ENCODE data around the gene TMEM88.
"Not testable (repeated sequence)": the region's sequence is repeated elsewhere in the genome, so short reads cannot be mapped to it uniquely, and the experiment has no call there.

TMEM88 gene

DNA sequence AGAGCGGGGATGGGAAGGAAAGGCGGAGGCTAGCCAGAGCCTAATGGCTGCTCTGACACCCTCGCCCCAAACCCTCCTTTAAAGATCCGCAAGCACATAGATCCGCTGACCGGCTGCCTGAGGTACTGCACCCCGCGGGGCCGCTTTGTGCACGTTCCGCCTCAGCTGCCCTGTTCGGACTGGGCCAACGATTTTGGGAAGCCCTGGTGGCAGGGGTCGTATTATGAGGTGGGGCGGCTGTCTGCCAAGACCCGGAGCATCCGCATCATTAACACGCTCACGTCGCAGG is 3.6 kb downstream of the TMEM88 start:
- H3K4me3 ChIP-seq (ENCODE audit: low read length): peak overlapping the region; percentile 52
- TF ChIP-seq, protein P1, sequence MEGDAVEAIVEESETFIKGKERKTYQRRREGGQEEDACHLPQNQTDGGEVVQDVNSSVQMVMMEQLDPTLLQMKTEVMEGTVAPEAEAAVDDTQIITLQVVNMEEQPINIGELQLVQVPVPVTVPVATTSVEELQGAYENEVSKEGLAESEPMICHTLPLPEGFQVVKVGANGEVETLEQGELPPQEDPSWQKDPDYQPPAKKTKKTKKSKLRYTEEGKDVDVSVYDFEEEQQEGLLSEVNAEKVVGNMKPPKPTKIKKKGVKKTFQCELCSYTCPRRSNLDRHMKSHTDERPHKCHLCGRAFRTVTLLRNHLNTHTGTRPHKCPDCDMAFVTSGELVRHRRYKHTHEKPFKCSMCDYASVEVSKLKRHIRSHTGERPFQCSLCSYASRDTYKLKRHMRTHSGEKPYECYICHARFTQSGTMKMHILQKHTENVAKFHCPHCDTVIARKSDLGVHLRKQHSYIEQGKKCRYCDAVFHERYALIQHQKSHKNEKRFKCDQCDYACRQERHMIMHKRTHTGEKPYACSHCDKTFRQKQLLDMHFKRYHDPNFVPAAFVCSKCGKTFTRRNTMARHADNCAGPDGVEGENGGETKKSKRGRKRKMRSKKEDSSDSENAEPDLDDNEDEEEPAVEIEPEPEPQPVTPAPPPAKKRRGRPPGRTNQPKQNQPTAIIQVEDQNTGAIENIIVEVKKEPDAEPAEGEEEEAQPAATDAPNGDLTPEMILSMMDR (conservative IDR thresholded peaks at IDR 0.05; ENCODE audit: low read depth, low read length): peak; percentile 46
- DNase-seq (ENCODE audit: low read depth): no peak

DNA sequence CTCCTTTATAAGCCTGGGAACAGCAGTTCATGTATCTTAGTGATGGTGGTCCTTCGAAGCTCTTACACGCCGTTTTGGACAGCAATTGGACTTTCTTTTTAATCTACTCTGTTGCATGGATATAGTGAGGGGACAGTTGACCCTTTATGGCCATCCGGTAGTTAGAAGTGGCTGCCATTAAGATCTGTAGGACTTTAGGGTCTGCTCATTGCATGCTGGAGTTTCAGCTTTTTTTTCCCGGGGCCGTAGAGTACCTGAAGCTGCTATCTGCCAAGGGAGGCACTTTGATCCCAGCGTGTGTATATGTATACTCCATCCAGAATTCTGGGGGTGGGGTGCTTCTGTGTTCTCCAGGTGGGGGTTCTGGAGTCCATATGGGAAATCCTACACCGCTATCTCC is 4.2 kb downstream of the TMEM88 start:
- TF ChIP-seq, protein P1 (conservative IDR thresholded peaks at IDR 0.05; ENCODE audit: low read depth, low read length): no peak
- H3K4me3 ChIP-seq (ENCODE audit: low read length): peak overlapping the region; percentile 52

DNA sequence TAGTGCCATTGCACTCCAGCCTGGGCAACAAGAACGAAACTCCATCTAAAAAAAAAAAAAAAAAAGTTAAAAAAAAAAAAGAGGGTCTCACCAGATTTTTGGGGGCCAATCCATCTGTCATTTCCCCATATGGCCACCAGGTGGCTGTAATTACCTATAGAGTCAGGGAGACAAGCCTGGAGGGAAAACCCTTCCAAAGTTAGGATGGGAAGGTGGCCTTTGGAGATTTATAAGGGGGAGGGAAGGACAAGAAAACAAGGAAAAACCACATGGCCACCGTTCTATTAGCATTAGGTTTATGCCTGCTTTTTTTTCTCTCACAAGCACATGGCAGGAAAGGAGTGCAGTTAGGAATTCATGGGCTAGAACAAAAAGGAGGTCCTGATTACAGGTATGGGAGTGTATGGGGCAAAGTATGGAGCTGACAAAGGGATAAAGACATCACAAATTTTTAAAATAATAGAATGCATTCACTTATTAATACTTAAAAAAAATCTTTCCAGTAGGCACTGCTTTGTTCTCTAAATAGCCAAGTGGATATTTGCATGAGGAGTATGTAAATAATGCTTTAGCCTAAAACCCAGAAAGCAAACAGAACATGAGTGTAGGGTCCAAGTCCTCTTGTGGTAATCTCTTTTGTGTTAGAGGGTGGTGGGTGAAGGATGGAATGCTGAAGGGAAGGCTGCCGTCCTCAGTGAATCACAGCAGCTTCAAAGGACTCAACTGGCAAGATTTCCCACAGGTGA is 8.0 kb downstream of the TMEM88 start:
- no peak overlapping the region for H3K4me3 ChIP-seq (ENCODE audit: low read length)
- DNase-seq (ENCODE audit: low read depth): no peak
- TF ChIP-seq, protein P1 (conservative IDR thresholded peaks at IDR 0.05; ENCODE audit: low read depth, low read length): peak; percentile 71

More for the DNA sequence above, 4.2 kb downstream of the TMEM88 start:
- no peak for DNase-seq (ENCODE audit: low read depth)

DNA sequence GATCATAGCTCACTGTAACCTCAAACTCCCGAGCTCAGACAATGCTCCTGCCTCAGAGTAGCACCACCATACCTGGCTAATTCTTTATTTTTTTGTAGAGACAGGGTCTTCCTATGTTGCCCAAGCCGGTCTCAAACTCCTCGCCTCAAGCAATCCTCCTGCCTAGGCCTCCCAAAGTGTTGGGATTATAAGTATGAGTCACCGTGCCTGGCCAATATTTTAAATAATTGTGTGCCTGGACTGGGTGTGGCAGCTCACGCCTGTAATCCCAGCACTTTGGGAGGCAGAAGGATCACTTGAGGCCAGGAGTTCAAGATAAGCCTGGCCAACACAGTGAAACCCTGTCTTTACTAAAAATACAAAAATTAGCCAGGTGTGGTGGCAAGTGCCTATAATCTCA is 9.5 kb downstream of the TMEM88 start:
- not testable (repeated sequence) for DNase-seq (ENCODE audit: low read depth); H3K4me3 ChIP-seq (ENCODE audit: low read length)

DNA sequence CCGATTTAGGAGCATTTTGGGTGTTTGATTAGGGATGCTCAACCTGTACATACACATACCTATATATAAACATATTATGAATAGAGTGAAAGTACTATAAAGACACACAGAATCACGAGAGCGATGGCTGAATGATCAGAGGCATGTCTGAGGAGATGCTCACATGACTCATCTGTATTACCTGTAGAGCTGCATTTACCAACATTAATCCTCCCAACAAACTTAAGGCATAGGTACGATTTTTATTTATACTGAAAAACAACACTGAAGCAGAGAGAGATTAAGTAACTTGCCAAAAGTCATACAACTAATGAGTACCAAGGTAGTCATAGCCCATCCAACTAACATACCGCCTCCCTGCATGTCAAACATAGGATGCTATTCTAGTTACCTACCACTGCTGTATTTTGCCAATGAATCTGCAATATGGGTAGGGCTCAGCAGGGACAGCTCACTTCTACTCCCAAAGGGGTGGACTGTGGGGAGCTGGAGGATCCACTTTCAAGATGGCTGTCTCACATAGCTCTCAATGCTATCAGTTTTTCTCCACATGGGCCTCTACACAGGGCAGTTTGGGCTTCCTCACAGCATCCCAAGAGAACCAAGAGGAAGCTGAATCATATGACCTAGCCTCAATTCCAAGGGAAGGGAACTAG is 10.3 kb downstream of the TMEM88 start:
- no peak overlapping the region for H3K4me3 ChIP-seq (ENCODE audit: low read length)
- TF ChIP-seq, protein P1 (conservative IDR thresholded peaks at IDR 0.05; ENCODE audit: low read depth, low read length): no peak
- no peak for DNase-seq (ENCODE audit: low read depth)

DNA sequence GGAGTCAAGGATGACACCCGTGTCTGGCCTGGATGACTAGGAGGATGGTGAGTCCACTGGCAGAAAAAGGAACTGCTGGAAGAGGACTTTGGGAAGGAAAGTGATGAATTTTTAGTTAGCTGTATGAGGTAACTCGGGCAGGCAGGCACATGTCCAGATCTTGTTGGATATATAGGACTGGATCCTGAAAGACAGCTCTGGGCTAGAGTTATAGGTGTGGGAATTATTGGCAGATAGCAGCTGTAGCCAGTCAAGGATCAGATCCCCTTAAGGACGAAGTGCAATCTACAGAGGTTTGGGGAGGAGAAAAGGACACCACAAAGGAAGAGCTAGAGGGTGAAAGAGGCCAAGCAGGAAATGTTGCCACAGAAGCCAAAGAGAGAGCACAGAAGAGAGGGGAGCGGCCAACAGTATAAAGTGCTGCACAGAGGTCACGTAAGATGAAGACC is 13.0 kb downstream of the TMEM88 start:
- TF ChIP-seq, protein P1 (conservative IDR thresholded peaks at IDR 0.05; ENCODE audit: low read depth, low read length): no peak
- DNase-seq (ENCODE audit: low read depth): no peak
- no peak overlapping the region for H3K4me3 ChIP-seq (ENCODE audit: low read length)

DNA sequence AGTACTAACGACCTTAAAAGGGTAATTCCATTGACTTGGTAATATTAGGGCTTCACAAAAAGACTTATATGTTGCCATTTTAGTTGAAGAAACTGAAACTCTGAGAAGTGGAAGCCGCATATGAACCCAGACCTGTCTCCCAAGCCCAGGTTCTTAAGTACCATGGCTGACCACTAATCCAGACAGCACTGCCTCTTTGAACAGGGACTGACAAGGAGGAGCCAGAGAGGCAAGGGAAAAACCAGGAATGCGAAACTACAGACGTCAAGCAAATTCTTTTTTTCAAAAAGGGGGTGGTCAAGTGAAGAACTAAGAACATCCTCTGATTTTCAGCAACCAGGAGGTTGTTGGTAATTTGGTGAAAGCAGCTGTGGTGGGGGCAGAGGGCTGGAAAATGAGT is 18.2 kb downstream of the TMEM88 start:
- DNase-seq (ENCODE audit: low read depth): no peak
- H3K4me3 ChIP-seq (ENCODE audit: low read length): no peak overlapping the region
- TF ChIP-seq, protein P1 (conservative IDR thresholded peaks at IDR 0.05; ENCODE audit: low read depth, low read length): no peak
